GM12878 (cell line): ENCODE measurements around the gene ARID5B. TPM values are rescaled to one million over a fixed set of nuclear protein-coding genes. Genes with fewer than 3 reads are reported as not detected.

Source experiments
- ATAC-seq: fragments of 200-7000 bp; cut with Tn5 transposase; 3 replicates; pipeline ENCODE4 v1.9.1; 2020; ENCODE audit warnings: mild to moderate bottlenecking, moderate library complexity
- BruUV-seq: library from RNA; stranded (reverse); fragments of 400-500 nt; replicated peaks from 2 replicates; lab custom pipeline; 2021; lab: Mats Ljungman, UMichigan
- CTCF ChIA-PET: fragments of 300-600 bp; sonication (Branson Sonifier 250); formaldehyde crosslinking; extraction: SDS; loops from one replicate; lab custom pipeline; 2021; ENCODE audit warnings: inconsistent platforms; lab: Yijun Ruan, JAX
- POLR2A ChIA-PET: fragments of 350-600 bp; formaldehyde crosslinking; extraction: SDS; loops from one replicate; lab custom pipeline; 2021; ENCODE audit warnings: inconsistent platforms; lab: Charles Lee
- RAD21 ChIA-PET: fragments of 300-600 bp; sonication (Branson Sonifier 250); formaldehyde crosslinking; loops from one replicate; lab custom pipeline; 2023; ENCODE audit warnings: antibody characterized with exemption; ENCODE audit not compliant: unreplicated experiment; lab: Charles Lee
- SMC1A ChIA-PET: fragments of 300-600 bp; sonication (Branson Sonifier 250); formaldehyde crosslinking; loops from one replicate; lab custom pipeline; 2023; ENCODE audit not compliant: unreplicated experiment, uncharacterized antibody; lab: Charles Lee
- DNase-seq: peaks from one replicate; pipeline ENCODE4 v3.0.0-alpha.2; 2011; ENCODE audit warnings: low read depth, low spot score
- FAIRE-seq: peaks from 3 replicates; lab custom pipeline; 2011; peaks lifted over from hg19 to GRCh38; lab: Jason Lieb, UNC
- H2AFZ ChIP-seq: 2 replicates; pipeline ENCODE4 v1.6.0; 2011; ENCODE audit warnings: low read depth, low read length, control low read depth; ENCODE audit not compliant: control insufficient read depth
- H3K27ac ChIP-seq: 2 replicates; pipeline ENCODE4 v1.5.1; 2011; ENCODE audit warnings: control low read depth; ENCODE audit not compliant: control insufficient read depth, insufficient read depth
- H3K27me3 ChIP-seq, 2 experiments: replicated peaks in 1 of 2; 2 replicates each; pipeline versions ENCODE4 v1.6.0 to v1.6.1; 2011; ENCODE audit warnings: low read length in 1 of 2; ENCODE audit not compliant: control insufficient read depth in 2 of 2, insufficient read depth in 2 of 2
- H3K36me3 ChIP-seq, 2 experiments: 2 replicates each; pipeline ENCODE4 v1.5.1; 2011; ENCODE audit warnings: low read length in 1 of 2; ENCODE audit not compliant: control insufficient read depth in 2 of 2, insufficient read depth in 2 of 2
- H3K4me1 ChIP-seq: 2 replicates; pipeline ENCODE4 v1.6.1; 2011; ENCODE audit warnings: mild to moderate bottlenecking, low read length, moderate library complexity, mixed read lengths; ENCODE audit not compliant: control insufficient read depth, insufficient read depth
- H3K4me2 ChIP-seq: 2 replicates; pipeline ENCODE4 v1.6.0; 2011; ENCODE audit warnings: control low read depth; ENCODE audit not compliant: control insufficient read depth, insufficient read depth
- H3K4me3 ChIP-seq: fragments of 200-600 bp; sonication (generic); 2 replicates; pipeline ENCODE4 v1.5.1; 2016
- H3K79me2 ChIP-seq: 2 replicates; pipeline ENCODE4 v1.6.0; 2011; ENCODE audit warnings: low read length; ENCODE audit not compliant: control insufficient read depth, insufficient read depth
- H3K9ac ChIP-seq: 2 replicates; pipeline ENCODE4 v1.8.0; 2011; ENCODE audit warnings: low read length, control low read depth, mixed read lengths; ENCODE audit not compliant: control insufficient read depth, insufficient read depth
- H3K9me3 ChIP-seq: replicated peaks from 3 replicates; pipeline ENCODE4 v1.5.1; 2011; ENCODE audit warnings: mild to moderate bottlenecking, low read length; ENCODE audit not compliant: control insufficient read depth, insufficient read depth
- H4K20me1 ChIP-seq: 2 replicates; pipeline ENCODE4 v1.6.0; 2011; ENCODE audit not compliant: control insufficient read depth, insufficient read depth
- NFYB ChIP-seq: IDR thresholded peaks from 2 replicates; pipeline ENCODE4 v1.6.1; 2011; ENCODE audit warnings: low read depth, mild to moderate bottlenecking, low read length, improper control_type of control experiment, moderate library complexity; ENCODE audit not compliant: insufficient read depth
- PRDM15 ChIP-seq: fragments of 450-650 bp; formaldehyde crosslinking; IDR thresholded peaks from 2 replicates; pipeline ENCODE4 v1.4.0; 2020; ENCODE audit warnings: mild to moderate bottlenecking, moderate library complexity
- RELB ChIP-seq: fragments of 450-650 bp; IDR thresholded peaks from 2 replicates; pipeline ENCODE4 v1.6.1; 2017; ENCODE audit warnings: low read depth, mild to moderate bottlenecking, moderate library complexity
- SIX5 ChIP-seq: IDR thresholded peaks from 2 replicates; pipeline ENCODE4 v1.6.1; 2011; ENCODE audit warnings: mild to moderate bottlenecking, low read depth, low read length, moderate library complexity; ENCODE audit not compliant: severe bottlenecking
- SPI1 ChIP-seq: IDR thresholded peaks from 2 replicates; pipeline ENCODE4 v1.6.1; 2011; ENCODE audit warnings: low read depth, mild to moderate bottlenecking, low read length, moderate library complexity, borderline replicate concordance; ENCODE audit not compliant: insufficient read depth
- WGBS: methylation state at CpG from one replicate; pipeline ENCODE4 v1.1.6; 2016; ENCODE audit warnings: low lambda C conversion rate; ENCODE audit not compliant: insufficient replicate concordance, insufficient coverage; ENCODE audit errors: missing lambda C conversion rate; 5-methylcytosine and 5-hydroxymethylcytosine counted together
- in situ Hi-C: fragments of 300-500 bp; cut with MboI; formaldehyde crosslinking; loops from 9 replicates; pipeline ENCODE4 v1.14.3; 2018; ENCODE audit warnings: mixed read lengths
- intact Hi-C: fragments of 100-400 bp; cut with micrococcal nuclease; formaldehyde crosslinking; loops from one replicate; pipeline ENCODE4 v1.14.2; 2022; ENCODE audit not compliant: unreplicated experiment
- polyA plus RNA-seq, 11 experiments: library from polyadenylated mRNA; depleted of rRNA in 4 of 11; unstranded in 6 of 11; stranded (reverse) in 5 of 11; fragments of >200 nt; fragmentation: Nextera tagmentation in 4 of 11; fragmentation: Illumina TruSeq in 1 of 11; extraction: Ambion mirVana in 4 of 11; extraction: Trizol in 1 of 11; gene quantifications; 1 replicate in 1 of 11; 2 replicates in 10 of 11; pipeline versions ENCODE4 v1.2.1 to v1.2.3, GENCODE V29; 2011 to 2016; ENCODE audit warnings: inconsistent platforms in 2 of 11, missing spikeins in 2 of 11, low read depth in 1 of 11
- total RNA-seq, 4 experiments: library from RNA; depleted of rRNA in 3 of 4; stranded (reverse); fragments of >200 nt in 3 of 4; fragmentation: Illumina TruSeq in 1 of 4; extraction: Trizol in 1 of 4; gene quantifications; 2 replicates each; pipeline versions ENCODE4 v1.2.1 to v1.2.3, GENCODE V29; 2013 to 2021
- TF ChIP-seq, protein P1 (sequence below): IDR thresholded peaks from 2 replicates; pipeline ENCODE4 v1.6.1; 2012; ENCODE audit warnings: low read length, inconsistent platforms

Gene ARID5B
- total and polyA plus RNA-seq, 10 of the 15 experiments (the other 5 are each of a cell fraction or from before 2014, with no cell fraction given), result 2.7 to 8.5 (median 6.1) TPM

DNA sequence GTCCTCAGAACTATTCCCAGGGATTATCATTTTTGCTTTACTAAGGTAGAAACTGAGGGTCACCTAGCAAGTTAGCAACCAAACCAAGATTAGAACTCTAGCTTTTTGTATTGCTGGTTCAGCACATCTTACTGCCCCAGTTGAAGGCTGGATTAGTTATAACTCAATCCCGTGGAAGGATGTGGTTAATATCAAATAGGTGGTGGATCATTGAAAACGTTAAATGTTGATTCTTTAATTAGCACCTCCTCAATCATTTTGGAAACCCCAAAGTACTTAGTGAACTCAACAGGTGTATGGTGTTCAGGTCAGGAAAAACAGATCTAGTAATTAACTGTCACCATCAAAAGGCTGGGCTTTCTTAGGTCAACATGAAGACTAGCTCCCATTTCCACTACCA lies 152.4 kb downstream of the ARID5B start:
- peak overlapping the region; percentile 18; the same call in 1 of the 2 replicates for H3K4me3 ChIP-seq
- peak overlapping the region; percentile 75 for H3K27ac ChIP-seq
- no TSS peak for BruUV-seq
- no peak overlapping the region; the same call in 1 of the 2 replicates for H3K9ac ChIP-seq
- RAD21 ChIA-PET, result interaction anchor here (1.6 kb wide), 2 partner anchors 10 to 15 kb away, joined by 6 to 7 read pairs; no protein-coding TSS in a partner anchor
- TF ChIP-seq SIX5, result no peak
- TF ChIP-seq, protein P1, sequence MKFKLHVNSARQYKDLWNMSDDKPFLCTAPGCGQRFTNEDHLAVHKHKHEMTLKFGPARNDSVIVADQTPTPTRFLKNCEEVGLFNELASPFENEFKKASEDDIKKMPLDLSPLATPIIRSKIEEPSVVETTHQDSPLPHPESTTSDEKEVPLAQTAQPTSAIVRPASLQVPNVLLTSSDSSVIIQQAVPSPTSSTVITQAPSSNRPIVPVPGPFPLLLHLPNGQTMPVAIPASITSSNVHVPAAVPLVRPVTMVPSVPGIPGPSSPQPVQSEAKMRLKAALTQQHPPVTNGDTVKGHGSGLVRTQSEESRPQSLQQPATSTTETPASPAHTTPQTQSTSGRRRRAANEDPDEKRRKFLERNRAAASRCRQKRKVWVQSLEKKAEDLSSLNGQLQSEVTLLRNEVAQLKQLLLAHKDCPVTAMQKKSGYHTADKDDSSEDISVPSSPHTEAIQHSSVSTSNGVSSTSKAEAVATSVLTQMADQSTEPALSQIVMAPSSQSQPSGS, result 0 out of 2 replicates have a peak, but pooled peaks have one; percentile 14
- TF ChIP-seq, all 136 proteins: peak for 1
- intact Hi-C loops, result no loop called here
- no peak for DNase-seq
- peak overlapping the region; percentile 39 for H3K4me2 ChIP-seq
- WGBS, result 0% methylated on average over 2 of the region's 2 CpGs
- H3K27me3 ChIP-seq, result no peaks in the 10 kb centered on the region
- no peaks in the 10 kb centered on the region; the same call in 2 of the 3 replicates for H3K9me3 ChIP-seq
- ChIA-PET CTCF (interaction anchor here (0.7 to 2.1 kb wide), 4 partner anchors 15 to 187 kb away, joined by 3 to 5 read pairs (median 4); no protein-coding TSS in a partner anchor), SMC1A (interaction anchor here (1.0 to 1.8 kb wide), 4 partner anchors 8 to 53 kb away, joined by 3 to 7 read pairs (median 4); no protein-coding TSS in a partner anchor), POLR2A (no interaction called here)
- peaks cover 0 to 9% of the 10 kb centered on the region in 2 experiments; a peak in 3 of 4 replicates for H3K36me3 ChIP-seq
- in situ Hi-C loops, result no loop called here
- no peaks in the 10 kb centered on the region for H4K20me1 ChIP-seq
- H3K4me1 ChIP-seq, result peaks cover 32% of the 10 kb centered on the region
- ATAC-seq, result no peak
- no peak for FAIRE-seq
- no peak overlapping the region for H2AFZ ChIP-seq
- H3K79me2 ChIP-seq, result peaks cover 65% of the 10 kb centered on the region

GRCh38 chr10:62054408-62054807 lies 152.9 kb downstream of the ARID5B start:
- Histone ChIP-seq H3K36me3 (peaks cover 0 to 11% of the 10 kb centered on the region in 2 experiments), H4K20me1 (no peaks in the 10 kb centered on the region), H3K79me2 (peaks cover 60% of the 10 kb centered on the region), H3K9ac (peak overlapping the region; percentile 10; the same call in 1 of the 2 replicates), H3K4me2 (peak overlapping the region; percentile 39), H3K9me3 (no peaks in the 10 kb centered on the region; the same call in 2 of the 3 replicates), H3K27me3 (no peaks in the 10 kb centered on the region), H2AFZ (no peak overlapping the region), H3K4me3 (peak overlapping the region; percentile 18; the same call in 1 of the 2 replicates), H3K27ac (peak overlapping the region; percentile 75), H3K4me1 (peaks cover 31% of the 10 kb centered on the region)
- in situ Hi-C loops (no loop called here), intact Hi-C loops (no loop called here)
- CTCF ChIA-PET, result interaction anchor here (0.7 to 2.1 kb wide), 5 partner anchors 14 to 186 kb away, joined by 3 to 5 read pairs (median 4); no protein-coding TSS in a partner anchor
- no peak for DNase-seq
- SMC1A ChIA-PET, result interaction anchor here (0.8 to 1.8 kb wide), 6 partner anchors 8 to 52 kb away, joined by 3 to 7 read pairs (median 4); no protein-coding TSS in a partner anchor
- FAIRE-seq, result no peak
- POLR2A ChIA-PET, result interaction anchor here (0.7 kb wide), 1 partner anchor 56 kb away, joined by 3 read pairs; no protein-coding TSS in a partner anchor
- RAD21 ChIA-PET, result interaction anchor here (1.0 to 1.6 kb wide), 3 partner anchors 8 to 15 kb away, joined by 3 to 7 read pairs (median 6); no protein-coding TSS in a partner anchor
- ATAC-seq, result peak; percentile 46
- BruUV-seq, result no TSS peak
- TF ChIP-seq NFYB (no peak), PRDM15 (CRISPR knock-in tag) (no peak), SPI1 (no peak; the same call in 1 of the 2 replicates), RELB (no peak)
